Measurements from ENCODE around the gene RLBP1. TPM values are rescaled to one million over a fixed set of nuclear protein-coding genes. Genes with fewer than 3 reads are reported as not detected.

RLBP1 gene
- total and polyA plus RNA-seq, 9 of the 15 experiments (the other 6 are each of a cell fraction or from before 2014, with no cell fraction given), result 0.05 TPM; not detected in 8

DNA sequence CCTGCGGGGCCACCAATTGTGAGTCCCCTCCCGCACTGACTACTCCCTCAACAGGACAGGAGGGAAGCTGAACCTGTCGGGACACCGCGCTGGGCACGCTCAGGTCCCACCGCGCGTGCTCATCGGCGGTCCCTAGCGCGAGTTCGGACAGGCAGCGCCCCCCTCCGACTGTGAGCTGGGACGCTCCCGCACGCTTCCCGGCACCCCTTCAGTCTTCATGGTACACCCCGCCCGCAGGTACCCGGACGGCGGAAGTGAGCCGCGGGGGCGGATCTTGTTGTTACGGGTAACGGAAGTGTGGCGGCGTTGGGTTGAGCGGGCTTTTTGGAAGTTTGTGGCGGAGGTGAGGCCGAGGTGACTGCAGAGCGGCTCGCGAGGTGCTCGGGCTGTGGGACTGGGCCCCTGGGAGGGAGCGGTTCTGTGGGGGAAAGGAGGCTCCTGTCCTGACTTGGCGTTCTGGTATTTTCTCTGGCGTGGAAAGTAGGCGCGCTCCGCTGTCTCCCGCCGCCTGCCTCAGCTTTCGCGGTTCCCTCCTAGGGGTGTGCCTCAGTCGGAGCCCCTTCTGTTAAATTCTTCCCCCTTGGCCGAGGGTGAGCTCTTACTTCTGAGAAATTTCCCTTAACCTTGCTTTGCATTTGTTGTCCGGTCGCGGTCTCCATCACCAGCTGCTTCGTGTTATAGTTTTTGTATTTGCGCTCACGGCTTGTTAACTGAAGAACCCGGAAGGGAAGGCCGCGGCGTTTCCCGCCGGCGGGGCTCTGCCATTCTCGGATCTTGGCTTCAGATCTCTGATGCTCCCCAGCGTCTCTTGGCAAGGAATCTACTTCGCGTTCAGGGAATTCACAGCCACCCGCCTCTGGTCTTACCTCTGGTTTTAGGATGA lies 22.6 kb upstream of the RLBP1 start, which contains the start of gene FANCI (continued):
- TF ChIP-seq ZNF507 (tag; conservative IDR thresholded peaks at IDR 0.05) (no peak), GTF2E2 (tag; IDR thresholded peaks at IDR 0.05) (peak; percentile 61; the same call in 1 of the 2 replicates), XRCC4 (IDR thresholded peaks at IDR 0.05; ENCODE audit: extremely low read depth, insufficient read depth, insufficient read length) (no peak), JUND (IDR thresholded peaks at IDR 0.05; ENCODE audit: borderline replicate concordance, low read depth, low read length) (peak; percentile 93), JUND (tag; IDR thresholded peaks at IDR 0.05; ENCODE audit: borderline replicate concordance, low read depth, low read length) (peak; percentile 21; the same call in 1 of the 3 replicates), HNRNPLL (IDR thresholded peaks at IDR 0.05; ENCODE audit: low read depth, low read length, poor library complexity, severe bottlenecking) (peak; percentile 55), MTF1 (CRISPR knock-in tag; IDR thresholded peaks at IDR 0.05; ENCODE audit: borderline replicate concordance) (no peak), ZNF23 (CRISPR knock-in tag; IDR thresholded peaks at IDR 0.05) (no peak), BACH1 (tag; IDR thresholded peaks at IDR 0.05) (no peak), NR3C1 (CRISPR knock-in tag; IDR thresholded peaks at IDR 0.05) (peak; percentile 97), PCBP2 (IDR thresholded peaks at IDR 0.05; ENCODE audit: low read depth, low read length, poor library complexity, severe bottlenecking) (no peak), ILK (tag; IDR thresholded peaks at IDR 0.05; ENCODE audit: borderline replicate concordance, low read depth) (no peak), THAP7 (CRISPR knock-in tag; IDR thresholded peaks at IDR 0.05) (peak; percentile 87; the same call in 1 of the 2 replicates), KLF10 (CRISPR knock-in tag; IDR thresholded peaks at IDR 0.05) (no peak), EHMT2 (IDR thresholded peaks at IDR 0.05) (no peak), CSDE1 (IDR thresholded peaks at IDR 0.05) (peak in 1 of 2 experiments; percentile 28; a peak in 1 of 4 replicates), ZEB2 (IDR thresholded peaks at IDR 0.05) (no peak), MEIS2 (IDR thresholded peaks at IDR 0.05; ENCODE audit: partially characterized antibody) (peak; percentile 53), XRCC5 (IDR thresholded peaks at IDR 0.05; ENCODE audit: low read depth, low read length) (peak; percentile 44; the same call in 1 of the 2 replicates), JUN (IDR thresholded peaks at IDR 0.05; ENCODE audit: borderline replicate concordance, low read depth, low read length) (peak; percentile 51; the same call in 1 of the 2 replicates), JUN (CRISPR knock-in tag; IDR thresholded peaks at IDR 0.05; ENCODE audit: borderline replicate concordance) (peak; percentile 96; the same call in 1 of the 2 replicates)
- TF ChIP-seq, protein P1, sequence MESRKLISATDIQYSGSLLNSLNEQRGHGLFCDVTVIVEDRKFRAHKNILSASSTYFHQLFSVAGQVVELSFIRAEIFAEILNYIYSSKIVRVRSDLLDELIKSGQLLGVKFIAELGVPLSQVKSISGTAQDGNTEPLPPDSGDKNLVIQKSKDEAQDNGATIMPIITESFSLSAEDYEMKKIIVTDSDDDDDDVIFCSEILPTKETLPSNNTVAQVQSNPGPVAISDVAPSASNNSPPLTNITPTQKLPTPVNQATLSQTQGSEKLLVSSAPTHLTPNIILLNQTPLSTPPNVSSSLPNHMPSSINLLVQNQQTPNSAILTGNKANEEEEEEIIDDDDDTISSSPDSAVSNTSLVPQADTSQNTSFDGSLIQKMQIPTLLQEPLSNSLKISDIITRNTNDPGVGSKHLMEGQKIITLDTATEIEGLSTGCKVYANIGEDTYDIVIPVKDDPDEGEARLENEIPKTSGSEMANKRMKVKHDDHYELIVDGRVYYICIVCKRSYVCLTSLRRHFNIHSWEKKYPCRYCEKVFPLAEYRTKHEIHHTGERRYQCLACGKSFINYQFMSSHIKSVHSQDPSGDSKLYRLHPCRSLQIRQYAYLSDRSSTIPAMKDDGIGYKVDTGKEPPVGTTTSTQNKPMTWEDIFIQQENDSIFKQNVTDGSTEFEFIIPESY (CRISPR knock-in tag; IDR thresholded peaks at IDR 0.05), result peak; percentile 97
- TF ChIP-seq, protein P2, sequence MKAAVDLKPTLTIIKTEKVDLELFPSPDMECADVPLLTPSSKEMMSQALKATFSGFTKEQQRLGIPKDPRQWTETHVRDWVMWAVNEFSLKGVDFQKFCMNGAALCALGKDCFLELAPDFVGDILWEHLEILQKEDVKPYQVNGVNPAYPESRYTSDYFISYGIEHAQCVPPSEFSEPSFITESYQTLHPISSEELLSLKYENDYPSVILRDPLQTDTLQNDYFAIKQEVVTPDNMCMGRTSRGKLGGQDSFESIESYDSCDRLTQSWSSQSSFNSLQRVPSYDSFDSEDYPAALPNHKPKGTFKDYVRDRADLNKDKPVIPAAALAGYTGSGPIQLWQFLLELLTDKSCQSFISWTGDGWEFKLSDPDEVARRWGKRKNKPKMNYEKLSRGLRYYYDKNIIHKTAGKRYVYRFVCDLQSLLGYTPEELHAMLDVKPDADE (conservative IDR thresholded peaks at IDR 0.05; ENCODE audit: control insufficient read depth, low read depth, low read length), result no peak
- TF ChIP-seq, protein P3, sequence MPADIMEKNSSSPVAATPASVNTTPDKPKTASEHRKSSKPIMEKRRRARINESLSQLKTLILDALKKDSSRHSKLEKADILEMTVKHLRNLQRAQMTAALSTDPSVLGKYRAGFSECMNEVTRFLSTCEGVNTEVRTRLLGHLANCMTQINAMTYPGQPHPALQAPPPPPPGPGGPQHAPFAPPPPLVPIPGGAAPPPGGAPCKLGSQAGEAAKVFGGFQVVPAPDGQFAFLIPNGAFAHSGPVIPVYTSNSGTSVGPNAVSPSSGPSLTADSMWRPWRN (IDR thresholded peaks at IDR 0.05; ENCODE audit: low read depth), result 0 out of 2 replicates have a peak, but pooled peaks have one; percentile 10

Measured in K562 (cell line).